Osteocyte (in vitro differentiated cells): ENCODE results near the gene NOBOX. TPM values are rescaled to one million over a fixed set of nuclear protein-coding genes. Genes with fewer than 3 reads are reported as not detected.

Experiments used
- DNase-seq: peaks from one replicate; pipeline ENCODE4 v3.0.0; 2021; ENCODE audit warnings: mixed read lengths; ENCODE audit not compliant: unreplicated experiment; ENCODE audit errors: extremely low spot score
- H3K27ac Mint-ChIP-seq: one replicate; pipeline ENCODE4 v1.8.0; 2021; ENCODE audit warnings: mild to moderate bottlenecking, mixed read lengths; ENCODE audit not compliant: unreplicated experiment
- H3K27me3 Mint-ChIP-seq: one replicate; pipeline ENCODE4 v1.8.0; 2021; ENCODE audit warnings: mixed read lengths; ENCODE audit not compliant: unreplicated experiment
- H3K36me3 Mint-ChIP-seq: one replicate; pipeline ENCODE4 v1.8.0; 2021; ENCODE audit warnings: mixed read lengths; ENCODE audit not compliant: unreplicated experiment
- H3K4me1 Mint-ChIP-seq: one replicate; pipeline ENCODE4 v1.8.0; 2021; ENCODE audit warnings: mixed read lengths; ENCODE audit not compliant: unreplicated experiment
- H3K4me3 Mint-ChIP-seq: one replicate; pipeline ENCODE4 v1.8.0; 2021; ENCODE audit warnings: mild to moderate bottlenecking, moderate library complexity, mixed read lengths; ENCODE audit not compliant: unreplicated experiment
- H3K9me3 Mint-ChIP-seq: one replicate; pipeline ENCODE4 v1.8.0; 2021; ENCODE audit warnings: mixed read lengths; ENCODE audit not compliant: unreplicated experiment
- total RNA-seq: library from RNA; stranded (reverse); gene quantifications from 2 replicates; pipeline ENCODE4 v1.2.1, GENCODE V29; 2021
- TF ChIP-seq, protein P1 (sequence below): fragments of 200-600 bp; sonication (generic); IDR thresholded peaks from 2 replicates; pipeline ENCODE4 v1.5.0; 2021; ENCODE audit warnings: antibody characterized with exemption, mild to moderate bottlenecking, moderate library complexity

Gene NOBOX
- total RNA-seq, 1 donor from 2014 or later = not detected

- TF ChIP-seq, protein P1, sequence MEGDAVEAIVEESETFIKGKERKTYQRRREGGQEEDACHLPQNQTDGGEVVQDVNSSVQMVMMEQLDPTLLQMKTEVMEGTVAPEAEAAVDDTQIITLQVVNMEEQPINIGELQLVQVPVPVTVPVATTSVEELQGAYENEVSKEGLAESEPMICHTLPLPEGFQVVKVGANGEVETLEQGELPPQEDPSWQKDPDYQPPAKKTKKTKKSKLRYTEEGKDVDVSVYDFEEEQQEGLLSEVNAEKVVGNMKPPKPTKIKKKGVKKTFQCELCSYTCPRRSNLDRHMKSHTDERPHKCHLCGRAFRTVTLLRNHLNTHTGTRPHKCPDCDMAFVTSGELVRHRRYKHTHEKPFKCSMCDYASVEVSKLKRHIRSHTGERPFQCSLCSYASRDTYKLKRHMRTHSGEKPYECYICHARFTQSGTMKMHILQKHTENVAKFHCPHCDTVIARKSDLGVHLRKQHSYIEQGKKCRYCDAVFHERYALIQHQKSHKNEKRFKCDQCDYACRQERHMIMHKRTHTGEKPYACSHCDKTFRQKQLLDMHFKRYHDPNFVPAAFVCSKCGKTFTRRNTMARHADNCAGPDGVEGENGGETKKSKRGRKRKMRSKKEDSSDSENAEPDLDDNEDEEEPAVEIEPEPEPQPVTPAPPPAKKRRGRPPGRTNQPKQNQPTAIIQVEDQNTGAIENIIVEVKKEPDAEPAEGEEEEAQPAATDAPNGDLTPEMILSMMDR = no peak
- Mint-ChIP-seq H3K27me3 (peaks cover 8% of the 10 kb centered on the region), H3K4me1 (peaks cover 28% of the 10 kb centered on the region), H3K36me3 (no peaks in the 10 kb centered on the region), H3K4me3 (no peak overlapping the region), H3K27ac (no peak overlapping the region), H3K9me3 (no peaks in the 10 kb centered on the region)
- peak; percentile 30 for DNase-seq
These were observed 14.5 kb downstream of the NOBOX start for GRCh38 chr7:144388950-144389349.

- H3K27ac Mint-ChIP-seq = no peak overlapping the region
These were observed 16.8 kb downstream of the NOBOX start for GRCh38 chr7:144386741-144387140.

DNA sequence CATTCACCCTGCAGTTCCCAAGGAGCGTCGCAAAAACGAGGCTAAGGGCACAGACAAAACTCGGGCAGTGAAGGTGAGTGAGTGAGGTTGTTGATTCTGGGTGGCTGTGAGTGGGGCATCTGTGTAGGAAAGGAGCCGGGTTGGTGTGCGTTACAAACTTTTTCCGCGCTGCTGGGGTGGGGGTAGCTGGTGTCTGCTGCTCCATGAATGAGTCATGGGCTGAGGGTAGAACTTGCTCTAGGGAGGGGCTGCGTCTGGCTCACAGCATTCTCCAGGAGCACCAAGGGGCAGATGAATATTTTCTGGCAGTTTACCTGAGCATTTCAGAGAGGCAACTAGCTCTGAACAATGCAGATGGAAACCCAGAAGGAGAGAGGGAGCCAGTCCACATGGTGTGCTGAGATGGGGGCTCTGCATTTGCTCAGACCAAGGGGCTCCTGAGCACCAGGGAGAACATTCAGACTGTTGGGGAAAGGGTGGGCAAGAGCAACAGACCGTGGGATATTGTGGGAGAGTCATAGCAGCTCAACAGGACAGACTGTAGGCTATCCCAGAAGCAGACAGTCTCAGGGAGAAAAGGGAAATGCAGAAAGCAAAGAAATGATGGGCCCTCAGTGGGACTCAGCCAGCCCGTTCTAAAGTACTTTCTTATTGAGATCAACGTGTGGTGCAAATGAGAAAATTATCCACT lies 18.8 kb downstream of the NOBOX start:
- no peaks in the 10 kb centered on the region for H3K9me3 Mint-ChIP-seq
- DNase-seq = peak; percentile 49
- TF ChIP-seq, protein P1 = no peak
- H3K27me3 Mint-ChIP-seq = no peaks in the 10 kb centered on the region
- peaks cover 16% of the 10 kb centered on the region for H3K4me1 Mint-ChIP-seq
- no peak overlapping the region for H3K4me3 Mint-ChIP-seq
- H3K36me3 Mint-ChIP-seq = no peaks in the 10 kb centered on the region
- H3K27ac Mint-ChIP-seq = no peak overlapping the region

More at GRCh38 chr7:144386741-144387140, 16.8 kb downstream of the NOBOX start:
- H3K4me3 Mint-ChIP-seq = no peak overlapping the region
- no peaks in the 10 kb centered on the region for H3K9me3 Mint-ChIP-seq
- H3K36me3 Mint-ChIP-seq = no peaks in the 10 kb centered on the region
- peaks cover 26% of the 10 kb centered on the region for H3K4me1 Mint-ChIP-seq
- TF ChIP-seq, protein P1 = no peak
- peak; percentile 17 for DNase-seq
- no peaks in the 10 kb centered on the region for H3K27me3 Mint-ChIP-seq

GRCh38 chr7:144384071-144384470 lies 19.4 kb downstream of the NOBOX start:
- Mint-ChIP-seq H3K27me3 (no peaks in the 10 kb centered on the region), H3K27ac (no peak overlapping the region), H3K36me3 (no peaks in the 10 kb centered on the region), H3K4me1 (peaks cover 16% of the 10 kb centered on the region), H3K4me3 (no peak overlapping the region), H3K9me3 (no peaks in the 10 kb centered on the region)
- TF ChIP-seq, protein P1 = no peak
- DNase-seq = peak; percentile 21

DNA sequence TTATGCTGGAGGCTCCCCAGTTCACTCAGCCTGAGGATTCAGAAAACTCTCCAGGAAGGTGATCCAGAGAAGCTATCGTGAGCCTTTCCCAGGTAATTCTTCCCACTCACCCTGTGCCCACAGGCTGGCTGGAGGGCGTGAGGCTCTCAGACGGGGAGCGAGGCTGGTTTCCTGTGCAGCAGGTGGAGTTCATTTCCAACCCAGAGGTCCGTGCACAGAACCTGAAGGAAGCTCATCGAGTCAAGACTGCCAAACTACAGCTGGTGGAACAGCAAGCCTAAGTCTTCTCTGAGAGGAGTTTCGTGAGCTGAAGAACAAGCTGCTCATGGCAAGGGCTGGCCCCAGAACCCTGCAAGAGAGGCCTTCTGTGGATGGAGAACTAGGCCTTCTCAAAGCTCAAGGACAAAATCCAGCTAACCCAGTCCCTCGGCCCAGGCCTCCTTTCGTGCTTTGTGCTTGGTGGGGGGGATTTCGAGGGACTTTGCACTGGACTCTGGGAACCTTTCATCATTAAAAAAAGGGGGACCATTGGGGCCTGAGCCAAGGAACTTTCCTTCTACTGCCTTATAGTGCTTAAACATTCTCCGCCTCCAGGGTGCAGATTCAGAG lies 23.6 kb downstream of the NOBOX start:
- Mint-ChIP-seq H3K4me1 (peaks cover 8% of the 10 kb centered on the region), H3K9me3 (peaks cover 3% of the 10 kb centered on the region), H3K27me3 (no peaks in the 10 kb centered on the region), H3K4me3 (no peak overlapping the region), H3K36me3 (no peaks in the 10 kb centered on the region), H3K27ac (no peak overlapping the region)
- DNase-seq = peak; percentile 57
- TF ChIP-seq, protein P1 = no peak
